H9 (cell line): Measurements from ENCODE around the gene MBD5. TPM values are rescaled to one million over a fixed set of nuclear protein-coding genes. Genes with fewer than 3 reads are reported as not detected.

Experiments
- DNase-seq: peaks from one replicate; pipeline ENCODE4 v3.0.0-alpha.2; 2017
- H2AFZ ChIP-seq: one replicate; pipeline ENCODE4 v1.6.1; 2013; ENCODE audit warnings: mild to moderate bottlenecking, low read length, control low read depth, moderate library complexity
- H2AK5ac ChIP-seq: 2 replicates; pipeline ENCODE4 v1.6.1; 2013; ENCODE audit warnings: low read length, control low read depth, mixed read lengths; ENCODE audit not compliant: insufficient read length
- H2BK120ac ChIP-seq: one replicate; pipeline ENCODE4 v1.6.1; 2013; ENCODE audit warnings: low read depth, mild to moderate bottlenecking, low read length, control low read depth, inconsistent platforms; ENCODE audit not compliant: poor library complexity, severe bottlenecking
- H2BK12ac ChIP-seq: 2 replicates; pipeline ENCODE4 v1.6.1; 2013; ENCODE audit warnings: low read length, control low read depth, mixed read lengths, low read depth; ENCODE audit not compliant: insufficient read length
- H2BK15ac ChIP-seq: 2 replicates; pipeline ENCODE4 v1.6.1; 2013; ENCODE audit warnings: low read depth, low read length, control low read depth
- H2BK20ac ChIP-seq: one replicate; pipeline ENCODE4 v1.6.1; 2013; ENCODE audit warnings: low read depth, mild to moderate bottlenecking, low read length, control low read depth, inconsistent platforms; ENCODE audit not compliant: poor library complexity, severe bottlenecking
- H2BK5ac ChIP-seq: 2 replicates; pipeline ENCODE4 v1.6.1; 2013; ENCODE audit warnings: low read length, control low read depth, mixed read lengths; ENCODE audit not compliant: insufficient read length
- H3K14ac ChIP-seq: 2 replicates; pipeline ENCODE4 v1.6.1; 2013; ENCODE audit warnings: low read length, control low read depth; ENCODE audit not compliant: insufficient read depth
- H3K18ac ChIP-seq: 2 replicates; pipeline ENCODE4 v1.6.1; 2013; ENCODE audit warnings: low read depth, mild to moderate bottlenecking, mixed read lengths, low read length, control low read depth; ENCODE audit not compliant: insufficient read length
- H3K23ac ChIP-seq: 2 replicates; pipeline ENCODE4 v1.6.1; 2013; ENCODE audit warnings: low read length, control low read depth, mixed read lengths, low read depth; ENCODE audit not compliant: insufficient read length
- H3K23me2 ChIP-seq: 2 replicates; pipeline ENCODE4 v1.6.1; 2013; ENCODE audit warnings: low read depth, mild to moderate bottlenecking, mixed read lengths, low read length, control low read depth; ENCODE audit not compliant: insufficient read length, poor library complexity, severe bottlenecking
- H3K27ac ChIP-seq: 2 replicates; pipeline ENCODE4 v1.5.1; 2013; ENCODE audit warnings: low read length, control low read depth, mixed read lengths, low read depth; ENCODE audit not compliant: insufficient read length
- H3K27me3 ChIP-seq: 2 replicates; pipeline ENCODE4 v1.6.1; 2013; ENCODE audit warnings: low read length, control low read depth, inconsistent platforms; ENCODE audit not compliant: insufficient read depth
- H3K4ac ChIP-seq: 2 replicates; pipeline ENCODE4 v1.6.1; 2013; ENCODE audit warnings: low read depth, mild to moderate bottlenecking, control low read depth, inconsistent platforms, low read length, moderate library complexity
- H3K4me1 ChIP-seq: 2 replicates; pipeline ENCODE4 v1.6.1; 2013; ENCODE audit warnings: low read length, control low read depth, inconsistent platforms; ENCODE audit not compliant: insufficient read depth
- H3K4me2 ChIP-seq: 2 replicates; pipeline ENCODE4 v1.6.1; 2013; ENCODE audit warnings: low read length, control low read depth, mixed read lengths; ENCODE audit not compliant: insufficient read length, insufficient read depth
- H3K56ac ChIP-seq: 2 replicates; pipeline ENCODE4 v1.6.1; 2013; ENCODE audit warnings: low read depth, mild to moderate bottlenecking, mixed read lengths, low read length, control low read depth; ENCODE audit not compliant: insufficient read length
- H3K79me1 ChIP-seq: 2 replicates; pipeline ENCODE4 v1.6.1; 2013; ENCODE audit warnings: low read depth, mild to moderate bottlenecking, moderate library complexity, low read length, control low read depth, inconsistent platforms; ENCODE audit not compliant: insufficient read depth, poor library complexity, severe bottlenecking
- H3K79me2 ChIP-seq: 2 replicates; pipeline ENCODE4 v1.6.1; 2013; ENCODE audit warnings: low read length, control low read depth, inconsistent platforms; ENCODE audit not compliant: insufficient read depth
- H3K9ac ChIP-seq: 2 replicates; pipeline ENCODE4 v1.6.1; 2013; ENCODE audit warnings: low read length, control low read depth, mixed read lengths; ENCODE audit not compliant: insufficient read length; ENCODE audit errors: extremely low read depth
- H3K9me3 ChIP-seq: one replicate; pipeline ENCODE4 v1.6.1; 2013; ENCODE audit warnings: low read depth, low read length, inconsistent platforms; ENCODE audit not compliant: control insufficient read depth
- H3T11ph ChIP-seq: one replicate; pipeline ENCODE4 v1.6.1; 2013; ENCODE audit warnings: mild to moderate bottlenecking, low read length, control low read depth, inconsistent platforms
- H4K20me1 ChIP-seq: one replicate; pipeline ENCODE4 v1.6.1; 2013; ENCODE audit not compliant: control insufficient read depth, insufficient read length, insufficient read depth
- H4K5ac ChIP-seq: 2 replicates; pipeline ENCODE4 v1.6.1; 2013; ENCODE audit warnings: low read depth, mild to moderate bottlenecking, mixed read lengths, low read length, control low read depth; ENCODE audit not compliant: insufficient read length
- H4K8ac ChIP-seq: replicated peaks from 2 replicates; pipeline ENCODE4 v1.6.1; 2013; ENCODE audit warnings: low read length, control low read depth, mixed read lengths, low read depth; ENCODE audit not compliant: insufficient read length
- H4K91ac ChIP-seq: 2 replicates; pipeline ENCODE4 v1.6.1; 2013; ENCODE audit warnings: low read depth, mild to moderate bottlenecking, moderate library complexity, mixed read lengths, low read length, control low read depth; ENCODE audit not compliant: insufficient read length
- H3K27ac Mint-ChIP-seq, 3 experiments: 2 replicates in 2 of 3; 3 replicates in 1 of 3; pipeline ENCODE4 v1.8.0; 2020 to 2021; ENCODE audit warnings: mixed read lengths in 3 of 3, mild to moderate bottlenecking in 1 of 3, moderate library complexity in 1 of 3
- H3K27me3 Mint-ChIP-seq: 2 replicates; pipeline ENCODE4 v1.8.0; 2021; ENCODE audit warnings: low read depth, mild to moderate bottlenecking, moderate library complexity, mixed read lengths
- H3K36me3 Mint-ChIP-seq, 3 experiments: 2 replicates in 2 of 3; 3 replicates in 1 of 3; pipeline ENCODE4 v1.8.0; 2020 to 2021; ENCODE audit warnings: low read depth in 3 of 3, mixed read lengths in 3 of 3; ENCODE audit not compliant: insufficient read depth in 1 of 3
- H3K4me1 Mint-ChIP-seq, 2 experiments: 2 replicates each; pipeline ENCODE4 v1.8.0; 2020; ENCODE audit warnings: mixed read lengths in 2 of 2
- H3K4me3 Mint-ChIP-seq, 2 experiments: 2 replicates in 1 of 2; 3 replicates in 1 of 2; pipeline ENCODE4 v1.8.0; 2020 to 2021; ENCODE audit warnings: mild to moderate bottlenecking in 2 of 2, mixed read lengths in 2 of 2, moderate library complexity in 1 of 2
- H3K9me3 Mint-ChIP-seq, 2 experiments: 2 replicates in 1 of 2; 3 replicates in 1 of 2; pipeline ENCODE4 v1.8.0; 2020; ENCODE audit warnings: mild to moderate bottlenecking in 2 of 2, mixed read lengths in 2 of 2, moderate library complexity in 1 of 2
- CTCF ChIP-seq: fragments of 200-600 bp; sonication (generic); conservative IDR thresholded peaks from 3 replicates; pipeline ENCODE4 v1.8.0; 2021; ENCODE audit warnings: antibody characterized with exemption, mild to moderate bottlenecking
- total RNA-seq: library from RNA; stranded (reverse); gene quantifications from 2 replicates; pipeline ENCODE4 v1.2.1, GENCODE V29; 2021

Gene MBD5
- total RNA-seq, 1 experiment from 2014 or later = 23.1 TPM

- Histone ChIP-seq H3T11ph (no peak overlapping the region), H2BK5ac (no peak overlapping the region), H3K4ac (no peak overlapping the region), H2BK15ac (no peak overlapping the region), H4K8ac (no peak overlapping the region), H3K27ac (no peak overlapping the region), H4K20me1 (no peaks in the 10 kb centered on the region), H3K4me2 (no peak overlapping the region), H3K79me1 (no peaks in the 10 kb centered on the region), H2BK20ac (no peak overlapping the region), H2BK120ac (no peak overlapping the region), H3K23me2 (no peaks in the 10 kb centered on the region), H2AK5ac (no peak overlapping the region), H3K4me1 (no peaks in the 10 kb centered on the region), H3K9me3 (no peaks in the 10 kb centered on the region), H4K91ac (no peak overlapping the region), H3K56ac (no peak overlapping the region), H3K23ac (no peak overlapping the region), H3K14ac (no peak overlapping the region), H3K79me2 (no peaks in the 10 kb centered on the region), H2AFZ (no peak overlapping the region), H2BK12ac (no peak overlapping the region), H3K18ac (no peak overlapping the region), H3K9ac (no peak overlapping the region), H4K5ac (no peak overlapping the region), H3K27me3 (no peaks in the 10 kb centered on the region)
- Mint-ChIP-seq H3K9me3 (no peaks in the 10 kb centered on the region), H3K36me3 (no peaks in the 10 kb centered on the region), H3K4me3 (no peak overlapping the region), H3K27ac (no peak overlapping the region), H3K4me1 (no peaks in the 10 kb centered on the region; a peak in 1 of 4 replicates), H3K27me3 (no peaks in the 10 kb centered on the region)
- DNase-seq = no peak
- no peak for TF ChIP-seq CTCF
Observed at GRCh38 chr2:148162871-148163270, 142.0 kb downstream of the MBD5 start.
